ENCODE results near the gene NTMT1. TPM values are rescaled to one million over a fixed set of nuclear protein-coding genes. Genes with fewer than 3 reads are reported as not detected.
"Not testable (repeated sequence)": the region's sequence is repeated elsewhere in the genome, so short reads cannot be mapped to it uniquely, and the experiment has no call there.

The NTMT1 gene
- total and polyA plus RNA-seq, 10 of the 15 experiments (the other 5 are each of a cell fraction or from before 2014, with no cell fraction given): 12.8 to 85.4 (median 39.3) TPM

DNA sequence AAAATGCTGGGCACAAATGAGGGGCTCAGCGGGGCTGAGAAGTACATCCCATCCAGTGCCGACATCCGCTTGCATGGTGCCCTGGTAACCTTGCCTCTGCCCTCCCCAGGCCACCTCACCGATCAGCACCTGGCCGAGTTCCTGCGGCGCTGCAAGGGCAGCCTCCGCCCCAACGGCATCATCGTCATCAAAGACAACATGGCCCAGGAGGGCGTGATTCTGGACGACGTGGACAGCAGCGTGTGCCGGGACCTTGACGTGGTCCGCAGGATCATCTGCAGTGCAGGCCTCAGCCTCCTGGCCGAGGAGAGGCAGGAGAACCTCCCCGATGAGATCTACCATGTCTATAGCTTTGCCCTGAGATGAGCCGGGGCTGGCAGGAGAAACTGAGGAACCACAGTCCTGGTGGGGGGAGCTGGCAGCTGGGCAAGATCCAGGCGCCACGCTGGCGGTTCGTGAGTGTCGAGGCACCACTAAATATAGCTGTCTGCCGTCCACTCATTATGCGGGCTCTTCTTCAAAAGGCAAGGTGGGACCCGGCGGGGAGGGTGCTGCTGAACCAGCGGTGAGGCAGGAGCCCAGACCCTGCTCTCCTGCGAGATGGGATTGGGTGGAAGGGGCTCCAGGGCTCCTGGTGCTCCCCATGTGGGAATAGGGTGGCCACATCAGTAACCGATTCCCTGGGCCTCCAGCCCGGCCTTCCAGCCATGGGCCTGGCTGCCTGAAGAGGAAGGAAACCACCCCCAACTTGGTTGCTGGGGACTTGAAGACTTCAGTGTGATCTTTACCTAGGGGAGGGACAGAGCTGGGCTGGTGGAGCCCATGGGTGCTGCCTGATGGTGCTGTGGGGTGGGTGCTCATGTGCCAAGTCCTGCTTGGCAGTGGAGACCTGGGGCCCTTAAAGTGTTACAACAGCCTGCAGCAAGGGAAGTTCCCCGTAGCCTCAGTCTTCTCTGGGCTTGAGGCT lies 9.4 kb downstream of the NTMT1 start (continued):
- TF ChIP-seq, protein P1, sequence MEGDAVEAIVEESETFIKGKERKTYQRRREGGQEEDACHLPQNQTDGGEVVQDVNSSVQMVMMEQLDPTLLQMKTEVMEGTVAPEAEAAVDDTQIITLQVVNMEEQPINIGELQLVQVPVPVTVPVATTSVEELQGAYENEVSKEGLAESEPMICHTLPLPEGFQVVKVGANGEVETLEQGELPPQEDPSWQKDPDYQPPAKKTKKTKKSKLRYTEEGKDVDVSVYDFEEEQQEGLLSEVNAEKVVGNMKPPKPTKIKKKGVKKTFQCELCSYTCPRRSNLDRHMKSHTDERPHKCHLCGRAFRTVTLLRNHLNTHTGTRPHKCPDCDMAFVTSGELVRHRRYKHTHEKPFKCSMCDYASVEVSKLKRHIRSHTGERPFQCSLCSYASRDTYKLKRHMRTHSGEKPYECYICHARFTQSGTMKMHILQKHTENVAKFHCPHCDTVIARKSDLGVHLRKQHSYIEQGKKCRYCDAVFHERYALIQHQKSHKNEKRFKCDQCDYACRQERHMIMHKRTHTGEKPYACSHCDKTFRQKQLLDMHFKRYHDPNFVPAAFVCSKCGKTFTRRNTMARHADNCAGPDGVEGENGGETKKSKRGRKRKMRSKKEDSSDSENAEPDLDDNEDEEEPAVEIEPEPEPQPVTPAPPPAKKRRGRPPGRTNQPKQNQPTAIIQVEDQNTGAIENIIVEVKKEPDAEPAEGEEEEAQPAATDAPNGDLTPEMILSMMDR (IDR thresholded peaks at IDR 0.05 in 2 of 3, conservative IDR thresholded peaks at IDR 0.05 in 1 of 3; ENCODE audit: control insufficient read depth in 2 of 3, extremely low read depth in 1 of 3, insufficient read depth in 1 of 3, low read depth in 3 of 3, low read length in 3 of 3): no peak
- TF ChIP-seq POU2F2 (IDR thresholded peaks at IDR 0.05; ENCODE audit: borderline replicate concordance, low read depth, low read length): no peak

DNA sequence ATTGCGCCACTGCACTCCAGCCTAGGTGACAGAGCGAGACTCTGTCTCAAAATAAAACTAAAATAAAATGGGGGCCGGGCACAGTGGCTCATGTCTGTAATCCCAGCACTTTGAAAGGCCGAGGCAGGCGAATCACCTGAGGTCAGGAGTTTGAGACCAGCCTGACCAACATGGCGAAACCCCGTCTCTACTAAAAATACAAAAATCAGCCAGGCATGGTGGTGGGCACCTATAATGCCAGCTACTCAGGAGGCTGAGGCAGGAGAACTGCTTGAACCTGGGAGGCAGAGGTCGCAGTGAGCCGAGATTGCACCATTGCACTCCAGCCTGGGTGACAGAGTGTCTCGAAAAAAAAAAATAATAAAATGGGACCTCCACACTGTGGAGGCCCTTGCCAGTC lies 10.4 kb downstream of the NTMT1 start:
- SMC1A ChIA-PET (ENCODE audit: uncharacterized antibody, unreplicated experiment); FAIRE-seq; H3K4me3 ChIP-seq; H4K20me1 ChIP-seq (ENCODE audit: control insufficient read depth, insufficient read depth); H3K4me2 ChIP-seq (ENCODE audit: control insufficient read depth, insufficient read depth); ATAC-seq; DNase-seq (ENCODE audit: low read depth, low spot score); H3K27me3 ChIP-seq (replicated peaks in 1 of 2; ENCODE audit: control insufficient read depth in 2 of 2, insufficient read depth in 2 of 2, low read length in 1 of 2); H2AFZ ChIP-seq (ENCODE audit: control insufficient read depth, low read depth, low read length); in situ Hi-C loops (cut with MboI); BruUV-seq (replicated peaks); intact Hi-C loops (cut with micrococcal nuclease; ENCODE audit: unreplicated experiment); POLR2A ChIA-PET; RAD21 ChIA-PET (ENCODE audit: unreplicated experiment); H3K9me3 ChIP-seq (replicated peaks; ENCODE audit: control insufficient read depth, insufficient read depth, low read length); H3K27ac ChIP-seq (ENCODE audit: control insufficient read depth, insufficient read depth); H3K9ac ChIP-seq (ENCODE audit: control insufficient read depth, insufficient read depth, low read length); H3K4me1 ChIP-seq (ENCODE audit: control insufficient read depth, insufficient read depth, low read length): not testable (repeated sequence)
- CTCF ChIA-PET: interaction anchor here (0.7 to 1.1 kb wide), 2 partner anchors 9 to 504 kb away, joined by 3 to 4 read pairs; no protein-coding TSS in a partner anchor
- peaks cover 16% of the 10 kb centered on the region for H3K79me2 ChIP-seq (ENCODE audit: control insufficient read depth, insufficient read depth, low read length)
- 82% methylated on average over 7 of the region's 10 CpGs for WGBS (ENCODE audit: insufficient coverage, insufficient replicate concordance, low lambda C conversion rate, missing lambda C conversion rate)
- peaks cover 21 to 41% of the 10 kb centered on the region in 2 experiments; a peak in 3 of 4 replicates for H3K36me3 ChIP-seq (ENCODE audit: control insufficient read depth in 2 of 2, insufficient read depth in 2 of 2, low read length in 1 of 2)

All from GM12878 (cell line).